T-helper 22 cell (primary cell): ENCODE results near the gene ARMH2.
"Not testable (repeated sequence)": the region's sequence is repeated elsewhere in the genome, so short reads cannot be mapped to it uniquely, and the experiment has no call there.

Experiments
- DNase-seq: peaks from one replicate; pipeline ENCODE4 v3.0.0-alpha.2; 2020; ENCODE audit warnings: low read depth

ARMH2 gene

GRCh38 chr6:24764833-24765828, 33.6 kb downstream of the ARMH2 start:
- not testable (repeated sequence) for DNase-seq

- no peak for DNase-seq
Observed at GRCh38 chr6:24763578-24763977, 35.1 kb downstream of the ARMH2 start.

- no peak for DNase-seq
Observed at GRCh38 chr6:24761851-24762250, 36.9 kb downstream of the ARMH2 start.

GRCh38 chr6:24761193-24761835, 37.4 kb downstream of the ARMH2 start:
- no peak for DNase-seq

GRCh38 chr6:24760210-24760609, 38.5 kb downstream of the ARMH2 start:
- no peak for DNase-seq

GRCh38 chr6:24759718-24760117, 39.0 kb downstream of the ARMH2 start:
- DNase-seq: no peak

GRCh38 chr6:24757611-24758010, 41.1 kb downstream of the ARMH2 start:
- no peak for DNase-seq

- no peak for DNase-seq
Observed at GRCh38 chr6:24755279-24755678, 43.4 kb downstream of the ARMH2 start.

- not testable (repeated sequence) for DNase-seq
Observed at GRCh38 chr6:24754378-24754777, 44.3 kb downstream of the ARMH2 start.

- no peak for DNase-seq
Observed at GRCh38 chr6:24753545-24753944, 45.2 kb downstream of the ARMH2 start.

- no peak for DNase-seq
Observed at GRCh38 chr6:24752917-24753492, 45.7 kb downstream of the ARMH2 start.

GRCh38 chr6:24752503-24752902, 46.2 kb downstream of the ARMH2 start:
- no peak for DNase-seq

GRCh38 chr6:24750878-24751277, 47.8 kb downstream of the ARMH2 start:
- DNase-seq: not testable (repeated sequence)

- no peak for DNase-seq
Observed at GRCh38 chr6:24749297-24749696, 49.4 kb downstream of the ARMH2 start.
